ENCODE measurements around the gene HOXC12.
A peak's percentile ranks its signal among the peaks of the same experiment; 100 is the strongest.

The HOXC12 gene

DNA sequence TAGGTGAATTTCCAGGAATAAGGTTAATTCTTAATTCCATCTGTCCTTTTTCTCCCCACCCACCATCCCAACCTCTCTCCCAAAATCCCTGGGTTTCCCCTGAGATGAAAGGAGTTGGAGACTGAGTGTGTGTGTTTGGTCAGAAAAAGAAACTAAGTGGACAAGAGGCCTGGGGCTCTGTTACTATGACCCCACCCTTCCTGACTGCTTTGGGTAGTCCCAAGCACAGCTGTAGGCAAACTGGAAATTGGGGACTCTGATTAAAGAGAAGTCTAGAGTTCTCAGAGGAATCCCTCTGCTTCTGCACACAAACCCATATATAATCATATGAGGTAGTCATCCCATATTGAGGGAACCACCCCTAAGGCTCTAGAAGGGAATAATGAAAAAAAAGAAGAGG lies 7.0 kb upstream of the HOXC12 start:
- no peak for TF ChIP-seq CTCF (conservative IDR thresholded peaks at IDR 0.05; ENCODE audit: low read depth)
- CTCF ChIA-PET = no interaction called here

GRCh38 chr12:53948650-53949593 lies 5.8 kb upstream of the HOXC12 start:
- POLR2A ChIA-PET (ENCODE audit: low non-redundant PET) = no interaction called here
- DNase-seq (ENCODE audit: low spot score) = no peak
- H3K27ac ChIP-seq = no peak overlapping the region
- no peak for TF ChIP-seq CTCF (conservative IDR thresholded peaks at IDR 0.05; ENCODE audit: low read depth)
- CTCF ChIA-PET = no interaction called here

More for the DNA sequence above, 7.0 kb upstream of the HOXC12 start:
- POLR2A ChIA-PET (ENCODE audit: low non-redundant PET) = no interaction called here
- DNase-seq (ENCODE audit: low spot score) = no peak
- H3K27ac ChIP-seq = no peak overlapping the region

GRCh38 chr12:53949631-53950436 lies 4.9 kb upstream of the HOXC12 start:
- TF ChIP-seq CTCF (conservative IDR thresholded peaks at IDR 0.05; ENCODE audit: low read depth) = no peak
- H3K27ac ChIP-seq = no peak overlapping the region
- CTCF ChIA-PET = interaction anchor here (0.6 to 1.6 kb wide), 8 partner anchors 13 to 477 kb away, joined by 3 to 13 read pairs (median 4); no protein-coding TSS in a partner anchor
- POLR2A ChIA-PET (ENCODE audit: low non-redundant PET) = no interaction called here
- DNase-seq (ENCODE audit: low spot score) = no peak

DNA sequence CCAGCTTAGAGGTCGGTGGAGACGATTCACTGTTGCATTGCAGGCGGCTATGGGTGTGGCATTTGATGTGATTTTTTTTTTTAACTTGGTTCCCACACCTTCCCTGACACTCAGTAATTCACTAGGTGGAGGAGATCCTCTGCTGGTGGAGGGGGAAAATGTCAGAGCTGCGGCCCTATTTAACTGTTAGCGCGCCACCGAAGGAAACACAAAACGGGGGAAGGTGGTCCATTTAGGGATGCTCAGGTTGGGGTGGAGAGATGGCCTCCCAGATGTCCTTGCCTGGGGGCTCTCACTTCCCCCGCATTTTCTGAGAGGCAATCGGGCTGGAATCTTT lies 4.3 kb upstream of the HOXC12 start:
- TF ChIP-seq CTCF (conservative IDR thresholded peaks at IDR 0.05; ENCODE audit: low read depth) = no peak
- no peak overlapping the region for H3K27ac ChIP-seq
- POLR2A ChIA-PET (ENCODE audit: low non-redundant PET) = no interaction called here
- peak; percentile 65 for DNase-seq (ENCODE audit: low spot score)
- CTCF ChIA-PET = interaction anchor here (0.6 to 1.6 kb wide), 10 partner anchors 13 to 502 kb away, joined by 3 to 13 read pairs (median 4); no protein-coding TSS in a partner anchor

GRCh38 chr12:53950789-53951576 lies 3.7 kb upstream of the HOXC12 start:
- no peak overlapping the region for H3K27ac ChIP-seq
- no peak for DNase-seq (ENCODE audit: low spot score)
- TF ChIP-seq CTCF (conservative IDR thresholded peaks at IDR 0.05; ENCODE audit: low read depth) = no peak
- ChIA-PET CTCF (interaction anchor here (0.6 to 1.7 kb wide), 10 partner anchors 71 to 502 kb away, joined by 3 to 13 read pairs (median 4); no protein-coding TSS in a partner anchor), POLR2A (ENCODE audit: low non-redundant PET) (no interaction called here)
